Prostate gland (tissue), 2 donors: Measurements from ENCODE around the gene KATNAL2.
"Not testable (repeated sequence)": the region's sequence is repeated elsewhere in the genome, so short reads cannot be mapped to it uniquely, and the experiment has no call there.

Source experiments
- POLR2A ChIP-seq: fragments of 450-650 bp; IDR thresholded peaks from one replicate; pipeline ENCODE4 v1.6.1; 2016; ENCODE audit warnings: antibody characterized with exemption, mild to moderate bottlenecking
- POLR2AphosphoS5 ChIP-seq: sonication (generic); formaldehyde crosslinking; IDR thresholded peaks from one replicate; pipeline ENCODE4 v1.6.1; 2017; ENCODE audit warnings: antibody characterized with exemption
- TF ChIP-seq, protein P1 (sequence below), 4 experiments: fragments of 200-600 bp in 2 of 4; fragments of 450-650 bp in 2 of 4; sonication (generic) in 2 of 4; IDR thresholded peaks; 1 replicate in 3 of 4; 2 replicates in 1 of 4; pipeline ENCODE4 v1.5.1; 2016 to 2019; ENCODE audit warnings: antibody characterized with exemption in 4 of 4, mild to moderate bottlenecking in 2 of 4, moderate library complexity in 2 of 4

DNA sequence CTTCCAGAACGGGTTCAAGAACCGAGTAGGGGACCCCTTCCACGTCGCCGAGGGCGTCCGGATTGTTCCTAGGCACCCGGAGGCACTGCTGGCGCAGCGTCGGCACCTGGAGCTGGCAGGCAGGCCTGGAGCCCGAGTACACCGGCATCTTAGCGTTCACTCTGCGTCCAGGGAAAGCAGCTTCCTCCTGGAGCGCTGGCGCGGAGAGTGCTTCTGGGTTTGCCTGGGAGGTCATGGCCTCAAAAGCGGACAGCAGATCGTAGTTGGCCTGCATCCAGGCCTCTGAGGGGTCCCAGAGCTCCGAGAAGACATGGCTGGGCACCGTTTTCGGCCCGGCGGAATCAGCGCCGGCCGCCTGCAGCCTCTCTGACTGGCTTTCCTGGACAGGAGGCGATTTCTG is 111.3 kb downstream of the KATNAL2 start:
- TF ChIP-seq POLR2A, POLR2AphosphoS5: not testable (repeated sequence)
- TF ChIP-seq, protein P1, sequence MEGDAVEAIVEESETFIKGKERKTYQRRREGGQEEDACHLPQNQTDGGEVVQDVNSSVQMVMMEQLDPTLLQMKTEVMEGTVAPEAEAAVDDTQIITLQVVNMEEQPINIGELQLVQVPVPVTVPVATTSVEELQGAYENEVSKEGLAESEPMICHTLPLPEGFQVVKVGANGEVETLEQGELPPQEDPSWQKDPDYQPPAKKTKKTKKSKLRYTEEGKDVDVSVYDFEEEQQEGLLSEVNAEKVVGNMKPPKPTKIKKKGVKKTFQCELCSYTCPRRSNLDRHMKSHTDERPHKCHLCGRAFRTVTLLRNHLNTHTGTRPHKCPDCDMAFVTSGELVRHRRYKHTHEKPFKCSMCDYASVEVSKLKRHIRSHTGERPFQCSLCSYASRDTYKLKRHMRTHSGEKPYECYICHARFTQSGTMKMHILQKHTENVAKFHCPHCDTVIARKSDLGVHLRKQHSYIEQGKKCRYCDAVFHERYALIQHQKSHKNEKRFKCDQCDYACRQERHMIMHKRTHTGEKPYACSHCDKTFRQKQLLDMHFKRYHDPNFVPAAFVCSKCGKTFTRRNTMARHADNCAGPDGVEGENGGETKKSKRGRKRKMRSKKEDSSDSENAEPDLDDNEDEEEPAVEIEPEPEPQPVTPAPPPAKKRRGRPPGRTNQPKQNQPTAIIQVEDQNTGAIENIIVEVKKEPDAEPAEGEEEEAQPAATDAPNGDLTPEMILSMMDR (IDR thresholded peaks at IDR 0.05) = not testable (repeated sequence)
